GM18870 (cell line): ENCODE data around the gene ATP8B4.
"Not testable (repeated sequence)": the region's sequence is repeated elsewhere in the genome, so short reads cannot be mapped to it uniquely, and the experiment has no call there.

Source experiments
- ATAC-seq: cut with Tn5 transposase; IDR thresholded peaks from one replicate; pipeline ENCODE4 v1.9.1; 2021; ENCODE audit warnings: moderate library complexity; ENCODE audit not compliant: unreplicated experiment

The ATP8B4 gene

GRCh38 chr15:50112488-50113186 is 6.4 kb downstream of the ATP8B4 start:
- no peak for ATAC-seq

DNA sequence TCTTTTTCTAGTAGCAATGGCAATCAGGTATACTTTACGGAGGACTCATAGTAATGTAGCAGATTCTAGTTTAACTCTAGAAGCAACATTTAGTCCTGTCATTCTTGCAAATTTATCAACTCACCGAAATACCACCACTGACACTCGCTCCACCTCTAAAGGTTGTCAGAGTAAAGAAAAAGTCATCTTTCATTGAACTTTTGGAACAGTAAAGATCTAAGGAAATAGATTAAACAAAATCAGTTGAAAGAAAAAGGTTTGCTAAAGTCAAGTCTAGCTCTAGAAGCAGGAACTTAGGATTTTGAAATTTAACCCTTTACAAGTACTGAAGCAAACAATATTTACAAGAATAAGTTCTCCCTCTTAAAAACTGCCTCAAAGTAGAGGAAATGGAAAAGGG is 8.7 kb downstream of the ATP8B4 start:
- no peak for ATAC-seq

GRCh38 chr15:50109076-50109987 is 9.7 kb downstream of the ATP8B4 start:
- no peak for ATAC-seq

- no peak for ATAC-seq
Measured at GRCh38 chr15:50108461-50108860, 10.6 kb downstream of the ATP8B4 start.

GRCh38 chr15:50107591-50108408 is 11.2 kb downstream of the ATP8B4 start:
- ATAC-seq = peak; percentile 96

GRCh38 chr15:50107157-50107556 is 11.9 kb downstream of the ATP8B4 start:
- ATAC-seq = no peak

DNA sequence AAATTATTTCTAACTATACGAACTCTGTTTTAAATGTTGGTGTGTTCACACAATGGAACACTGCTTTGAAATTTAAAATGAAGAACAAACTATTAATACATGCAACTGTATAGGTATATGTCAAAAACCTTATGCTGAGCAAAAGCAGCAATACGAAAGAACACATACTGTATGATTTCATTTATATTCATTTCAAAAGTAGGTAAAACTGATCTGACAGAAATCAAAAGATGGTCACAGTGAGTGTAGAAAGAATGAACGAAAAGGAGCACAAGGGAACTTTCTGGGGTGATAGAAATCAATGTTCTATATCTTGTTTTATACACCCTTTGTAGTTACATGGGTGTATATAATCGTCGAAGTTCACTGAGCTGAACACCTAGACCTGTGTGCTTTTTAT is 12.6 kb downstream of the ATP8B4 start:
- ATAC-seq = no peak

DNA sequence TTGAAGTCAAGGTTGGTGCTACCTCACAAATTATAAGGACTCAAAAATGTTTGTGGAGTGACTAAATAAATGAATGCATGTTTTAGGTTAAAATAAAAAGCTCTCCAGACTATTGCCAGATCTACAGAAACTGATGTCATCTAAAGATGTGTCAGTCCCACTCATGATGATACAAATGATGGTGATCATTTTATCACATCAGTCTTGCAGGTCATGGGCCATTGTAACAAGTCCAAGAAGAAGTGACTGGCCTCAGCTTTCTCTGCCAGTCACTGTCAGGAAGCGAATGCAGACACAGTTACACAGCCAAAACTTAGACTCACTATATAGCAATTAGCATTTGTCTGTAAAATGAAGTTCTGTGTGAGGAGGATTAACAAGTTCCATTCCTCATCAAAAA is 18.5 kb downstream of the ATP8B4 start:
- ATAC-seq = no peak

- no peak for ATAC-seq
Measured at GRCh38 chr15:50098545-50098944, 20.5 kb downstream of the ATP8B4 start.

GRCh38 chr15:50095938-50096821 is 22.9 kb downstream of the ATP8B4 start:
- ATAC-seq = no peak

DNA sequence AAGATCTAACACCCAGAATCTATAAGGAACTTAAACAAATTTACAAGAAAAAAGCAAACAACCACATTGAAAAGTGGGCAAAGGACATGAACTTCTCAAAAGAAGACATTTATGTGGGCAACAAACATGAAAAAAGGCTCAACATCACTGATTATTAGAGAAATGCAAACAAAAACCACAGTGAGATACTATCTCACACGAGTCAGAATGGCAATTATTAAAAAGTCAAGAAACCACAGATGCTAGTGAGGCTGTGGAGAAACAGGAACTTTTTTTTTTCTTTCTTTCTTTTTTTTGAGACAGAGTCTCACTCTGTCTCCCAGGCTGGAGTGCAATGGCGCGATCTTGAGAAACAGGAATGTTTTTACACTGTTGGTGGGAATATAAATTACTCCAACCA is 29.6 kb downstream of the ATP8B4 start:
- not testable (repeated sequence) for ATAC-seq

- ATAC-seq = no peak
Measured at GRCh38 chr15:50084932-50085331, 34.1 kb downstream of the ATP8B4 start.

- ATAC-seq = no peak
Measured at GRCh38 chr15:50083424-50084025, 35.5 kb downstream of the ATP8B4 start.

- no peak for ATAC-seq
Measured at GRCh38 chr15:50082066-50082465, 37.0 kb downstream of the ATP8B4 start.

DNA sequence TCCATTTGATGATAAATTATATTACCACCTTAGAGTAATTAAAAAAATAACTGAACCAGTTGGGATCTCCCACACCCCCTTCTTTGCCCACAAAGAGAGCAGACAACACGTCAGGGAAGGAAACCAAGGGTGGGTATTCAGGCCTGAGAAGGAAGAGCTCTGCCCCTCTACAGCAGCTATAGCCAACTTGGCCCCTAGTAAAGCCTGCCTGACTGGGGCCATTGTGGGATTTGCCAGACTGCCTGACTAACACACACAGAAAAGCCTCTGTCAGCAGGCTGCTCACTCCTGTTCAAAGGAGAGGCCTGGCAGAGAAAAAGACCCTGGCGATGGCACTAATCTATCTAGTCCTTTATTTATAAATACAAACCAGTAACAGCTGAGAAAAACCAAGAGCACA is 41.4 kb downstream of the ATP8B4 start:
- ATAC-seq = no peak

- no peak for ATAC-seq
Measured at GRCh38 chr15:50077176-50077575, 41.9 kb downstream of the ATP8B4 start.

- no peak for ATAC-seq
Measured at GRCh38 chr15:50075319-50075718, 43.7 kb downstream of the ATP8B4 start.

- no peak for ATAC-seq
Measured at GRCh38 chr15:50071551-50072258, 47.3 kb downstream of the ATP8B4 start.

DNA sequence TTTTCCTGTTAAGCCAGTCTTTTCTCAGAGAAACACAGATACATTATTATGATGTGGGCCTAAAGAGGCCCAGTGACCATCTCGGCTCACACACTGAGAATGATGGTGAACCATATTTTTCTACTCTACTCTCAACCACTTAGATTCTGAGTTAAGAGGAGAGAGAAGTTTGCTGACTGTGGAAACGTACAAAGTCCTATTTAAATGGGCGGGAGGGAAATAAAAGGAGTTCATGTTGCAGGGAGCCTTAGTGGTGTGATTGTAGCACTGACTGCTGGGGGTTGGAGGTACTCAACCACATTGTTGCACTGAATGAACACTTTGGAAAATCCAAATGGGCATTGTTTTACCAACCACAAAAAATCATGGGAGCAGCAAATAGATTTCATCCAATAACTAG is 51.0 kb downstream of the ATP8B4 start:
- no peak for ATAC-seq
